GM18507 (cell line): ENCODE data around the gene TCHHL1.
"Not testable (repeated sequence)": the region's sequence is repeated elsewhere in the genome, so short reads cannot be mapped to it uniquely, and the experiment has no call there.

Experiments used
- DNase-seq: peaks from one replicate; pipeline ENCODE4 v3.0.0; 2011; ENCODE audit warnings: low read depth; ENCODE audit not compliant: insufficient read length; ENCODE audit errors: extremely low spot score
- FAIRE-seq: peaks from 2 replicates; lab custom pipeline; 2011; peaks lifted over from hg19 to GRCh38; lab: Jason Lieb, UNC

Gene TCHHL1

DNA sequence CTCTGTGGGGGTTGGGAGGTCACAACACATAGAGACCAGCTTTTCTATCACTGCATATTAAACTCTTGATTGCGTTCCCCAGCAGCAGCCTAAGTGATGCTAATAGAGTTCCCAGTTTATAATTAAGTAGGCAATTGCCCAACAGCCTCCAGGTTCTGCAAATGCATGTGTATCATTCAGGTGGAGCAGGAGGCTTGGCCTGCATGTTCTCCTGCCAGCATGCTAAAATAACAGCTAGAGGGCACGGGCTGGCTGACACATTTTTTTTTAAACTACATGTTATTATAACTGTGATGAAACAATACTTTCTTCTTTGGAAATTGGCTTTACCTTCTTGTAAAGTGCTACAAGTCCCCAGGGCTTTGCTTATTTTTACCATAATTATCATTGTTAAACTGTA is 16.0 kb upstream of the TCHHL1 start:
- DNase-seq = no peak
- FAIRE-seq = no peak

DNA sequence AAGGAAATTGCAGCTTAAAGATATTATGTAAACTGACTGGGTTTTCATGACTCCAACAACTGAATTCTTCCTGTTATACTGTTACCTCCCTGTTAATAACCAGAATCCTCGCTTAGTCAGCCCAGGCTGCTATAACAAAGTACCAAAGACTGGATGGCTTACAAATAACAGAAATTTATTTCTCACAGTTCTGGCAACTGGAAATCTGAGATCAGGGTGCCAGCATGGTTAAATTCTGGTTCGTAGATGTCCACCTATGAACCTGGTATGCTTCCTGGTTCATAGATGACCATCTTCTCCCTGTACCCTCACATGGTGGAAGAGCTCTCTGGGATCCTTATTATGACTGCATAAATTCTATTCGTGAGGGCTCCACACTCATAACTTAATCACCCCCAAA is 8.1 kb upstream of the TCHHL1 start:
- no peak for DNase-seq
- FAIRE-seq = no peak

DNA sequence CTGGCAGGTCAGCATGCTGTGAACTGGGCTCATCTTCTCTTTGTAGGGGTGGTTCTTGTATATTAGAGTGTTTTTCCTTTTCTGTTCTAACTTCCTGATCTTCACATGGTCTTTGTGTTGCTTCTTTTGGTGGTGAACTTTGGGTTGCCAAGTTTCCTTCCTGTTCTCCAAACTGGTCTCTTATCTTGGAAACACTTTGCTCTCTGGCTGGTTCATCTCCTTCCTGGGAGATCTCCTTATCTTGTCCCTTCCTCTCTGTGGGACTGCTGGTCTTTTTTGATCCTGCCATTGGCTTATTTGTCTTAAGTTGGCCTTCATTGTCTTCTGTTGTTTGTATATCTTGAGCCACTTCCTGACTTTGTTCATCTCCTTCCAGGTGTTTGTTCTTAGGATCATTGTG is 2.1 kb downstream of the TCHHL1 start:
- FAIRE-seq = no peak
- DNase-seq = no peak

DNA sequence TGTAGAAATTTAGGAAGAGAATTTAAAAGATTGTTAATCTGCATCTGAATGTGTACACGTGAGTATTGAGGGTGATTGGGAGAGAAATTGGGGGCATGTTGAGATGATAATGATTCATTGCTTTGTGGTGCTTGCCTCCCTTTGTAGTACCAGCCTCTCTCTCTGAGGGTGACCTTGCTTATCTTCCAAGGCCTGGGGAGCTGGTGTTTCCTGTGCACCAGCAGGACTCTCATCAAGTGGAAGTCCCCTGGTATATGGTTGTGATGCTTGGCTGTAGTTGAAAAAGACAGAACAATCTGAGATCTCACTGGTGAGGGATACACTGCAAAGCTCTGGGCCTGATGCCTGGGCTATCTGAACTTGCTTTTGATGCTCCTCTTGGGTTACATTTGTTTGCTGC is 4.0 kb downstream of the TCHHL1 start:
- DNase-seq (no peak), FAIRE-seq (no peak)

DNA sequence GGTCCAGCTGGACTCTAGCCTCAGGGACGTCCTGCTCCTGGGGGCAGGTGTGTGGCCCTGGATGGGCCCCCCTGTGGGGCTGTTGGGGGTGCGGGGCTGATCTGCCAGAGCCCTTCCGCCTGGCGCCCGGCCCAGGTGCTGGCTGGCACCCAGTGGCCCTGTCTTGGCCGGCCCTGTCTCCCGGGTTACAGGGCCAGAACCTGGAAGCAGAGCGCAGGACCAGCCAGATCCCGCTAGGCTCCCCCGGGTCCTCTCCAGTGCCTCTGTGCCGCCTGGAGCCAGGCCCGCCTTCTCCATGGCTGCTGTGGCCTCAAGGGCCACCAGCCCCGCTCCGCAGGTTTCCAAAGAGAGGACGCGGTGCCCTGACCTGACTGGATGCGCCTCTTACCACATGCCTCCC is 7.8 kb downstream of the TCHHL1 start:
- DNase-seq, FAIRE-seq: not testable (repeated sequence)

DNA sequence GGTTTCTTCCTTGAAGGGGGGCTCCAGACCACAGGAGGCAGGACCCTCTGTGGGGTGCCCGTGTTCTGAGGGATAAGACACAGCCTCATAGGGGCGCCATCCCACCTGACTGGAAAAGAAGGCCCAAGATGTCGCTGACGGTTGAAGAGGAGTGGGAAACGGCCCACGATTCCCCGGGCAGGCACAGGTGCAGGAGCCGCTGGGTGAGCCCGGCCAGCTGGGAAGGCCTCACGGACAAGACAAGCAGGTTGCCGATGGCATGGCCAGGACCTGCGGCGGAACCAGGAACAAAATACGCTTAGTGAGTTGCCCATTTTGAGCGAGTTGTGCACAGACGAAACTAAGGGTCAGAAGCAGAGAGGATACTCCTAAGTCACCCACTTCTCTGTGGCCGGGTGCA is 8.4 kb downstream of the TCHHL1 start:
- FAIRE-seq, DNase-seq: not testable (repeated sequence)

DNA sequence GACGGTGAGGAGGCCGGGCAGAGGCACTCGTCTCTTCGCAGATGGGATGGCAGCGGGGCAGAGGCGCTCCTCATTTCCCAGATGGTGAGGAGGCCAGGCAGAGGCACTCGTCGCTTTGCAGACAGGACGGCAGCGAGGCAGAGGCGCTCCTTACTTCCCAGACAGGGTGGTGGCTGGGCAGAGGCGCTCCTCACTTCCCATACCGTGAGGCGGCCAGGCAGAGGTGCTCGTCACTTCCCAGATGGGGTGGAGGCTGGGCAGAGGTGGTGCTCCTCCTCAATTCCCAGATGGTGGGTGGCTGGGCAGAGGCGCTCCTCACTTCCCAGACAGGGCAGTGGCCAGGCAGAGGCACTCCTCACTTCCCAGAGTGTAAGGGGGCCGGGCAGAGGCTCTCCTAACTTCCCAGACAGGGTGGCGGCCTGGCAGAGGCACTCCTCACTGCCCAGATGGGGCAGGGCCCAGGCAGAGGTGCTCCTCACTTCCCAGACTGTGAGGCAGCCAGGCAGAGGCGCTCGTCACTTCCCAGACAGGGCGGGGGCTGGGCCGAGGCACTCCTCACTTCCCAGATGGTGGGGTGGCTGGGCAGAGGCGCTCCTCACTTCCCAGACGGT is 9.9 kb downstream of the TCHHL1 start:
- FAIRE-seq (no peak), DNase-seq (no peak)

DNA sequence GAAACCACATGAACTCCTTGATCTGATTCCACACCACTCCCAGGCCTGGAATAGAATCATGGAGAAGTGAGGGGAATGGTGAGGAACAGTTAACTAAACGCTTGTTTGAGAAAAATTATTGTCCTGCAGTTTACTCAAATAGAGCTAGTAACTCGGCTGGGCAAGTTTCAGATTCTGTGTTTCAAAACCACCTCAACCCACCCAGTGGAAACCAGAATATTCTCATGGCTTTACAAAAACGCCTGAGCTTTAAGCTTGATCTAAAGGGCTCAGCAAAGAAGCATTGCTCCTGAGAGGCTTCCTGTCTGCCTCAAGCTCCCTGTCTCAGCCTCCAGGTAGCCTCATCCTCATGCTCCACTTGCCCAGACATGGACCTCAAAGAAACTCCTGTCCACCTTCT is 16.6 kb downstream of the TCHHL1 start:
- no peak for FAIRE-seq
- no peak for DNase-seq

DNA sequence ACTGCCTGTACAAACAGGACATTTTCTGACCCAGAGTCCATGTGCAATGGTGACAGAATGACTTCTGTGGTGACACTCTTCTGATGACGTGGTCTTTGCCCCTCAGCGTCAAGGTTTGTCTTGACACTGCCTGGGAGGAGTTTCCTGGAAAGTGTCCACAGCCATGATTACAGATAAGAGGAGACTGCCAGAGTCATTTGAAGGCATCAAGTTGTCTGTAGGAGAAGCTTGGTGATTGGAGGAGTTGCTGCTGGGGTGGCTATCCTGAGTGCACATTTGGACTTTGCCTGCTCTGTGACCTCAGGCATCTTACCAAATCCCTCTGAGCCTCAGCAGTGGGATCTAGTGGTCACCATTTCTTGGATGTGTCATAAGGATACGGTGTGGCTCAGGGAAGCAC is 17.7 kb downstream of the TCHHL1 start:
- no peak for FAIRE-seq
- DNase-seq = no peak

DNA sequence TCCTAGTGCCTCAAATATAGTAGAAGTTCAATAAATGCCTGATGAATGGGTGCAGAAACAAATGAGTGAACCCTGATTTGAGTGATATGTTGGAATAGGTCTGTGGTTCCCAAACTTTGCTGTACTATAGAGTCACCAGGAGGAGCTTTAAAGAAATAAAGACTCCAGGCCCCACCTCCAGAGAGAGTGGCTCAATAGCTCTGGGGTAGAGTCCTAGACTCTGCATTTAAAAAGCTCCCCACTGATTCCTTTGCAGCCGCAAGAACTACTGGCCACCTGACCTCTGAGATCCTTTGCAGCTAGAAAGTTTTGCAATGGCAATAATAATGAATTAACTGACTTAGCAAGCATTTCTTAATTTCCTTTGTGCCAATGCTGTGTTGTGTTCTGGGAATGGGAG is 20.9 kb downstream of the TCHHL1 start:
- FAIRE-seq = no peak
- no peak for DNase-seq

DNA sequence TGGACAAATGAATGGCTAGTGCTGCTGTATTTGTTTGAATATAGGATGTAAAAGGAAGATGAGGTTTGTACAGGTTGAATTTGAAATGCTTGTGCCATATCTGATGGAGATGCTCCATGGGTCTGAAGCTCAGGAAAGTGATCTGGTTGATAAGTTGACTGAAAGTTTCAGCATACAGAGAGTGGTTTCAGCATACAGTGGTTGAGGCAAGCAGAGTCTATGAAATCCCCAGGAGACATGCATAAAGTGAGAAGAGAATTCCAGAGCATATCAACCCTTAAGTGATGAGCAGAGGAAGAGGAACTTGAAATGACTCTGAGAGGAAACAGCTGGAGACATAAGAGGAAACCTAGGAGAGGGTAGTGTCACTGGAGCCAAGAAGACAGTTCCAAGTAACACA is 21.7 kb downstream of the TCHHL1 start:
- DNase-seq = no peak
- FAIRE-seq = no peak

DNA sequence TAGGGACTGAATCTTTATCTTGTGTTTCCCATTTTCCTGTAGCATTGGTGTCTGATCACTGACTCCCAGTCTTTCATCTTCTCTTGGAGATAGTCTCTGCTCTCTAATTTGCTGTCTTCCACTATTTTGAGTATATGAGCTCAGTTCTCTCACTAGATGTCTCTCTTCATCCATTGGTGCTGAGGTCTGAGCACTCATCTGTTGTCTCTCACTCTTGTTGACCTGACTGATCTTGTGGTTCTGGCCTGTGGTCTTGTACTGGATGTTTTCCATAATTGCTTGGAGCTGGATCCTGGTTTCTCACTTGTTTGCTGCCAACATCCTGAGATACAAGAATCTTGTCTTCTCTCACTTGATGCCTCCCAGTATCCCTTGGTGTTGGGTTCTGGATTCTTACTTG is 26.9 kb downstream of the TCHHL1 start:
- no peak for FAIRE-seq
- DNase-seq = no peak

DNA sequence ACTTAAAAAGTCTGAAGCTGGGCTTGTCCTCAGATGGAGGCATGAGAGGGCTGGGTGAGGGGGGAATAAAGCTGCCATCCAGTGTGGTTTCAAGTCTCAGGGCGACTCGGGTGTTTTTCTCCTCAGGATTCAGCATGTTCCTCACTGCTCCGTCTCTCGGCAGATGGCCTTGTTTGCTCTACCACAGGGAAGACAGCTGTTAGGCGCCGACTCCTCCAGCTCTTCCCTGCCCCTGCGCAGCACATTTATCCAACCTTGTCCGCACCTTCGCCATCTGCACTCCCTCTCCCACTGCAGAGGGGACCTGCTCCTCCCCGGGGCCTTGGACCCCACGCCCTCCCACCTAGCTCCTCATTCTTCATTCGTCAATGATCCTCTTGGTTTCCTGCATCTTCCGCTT is 35.5 kb downstream of the TCHHL1 start:
- DNase-seq (no peak), FAIRE-seq (no peak)

DNA sequence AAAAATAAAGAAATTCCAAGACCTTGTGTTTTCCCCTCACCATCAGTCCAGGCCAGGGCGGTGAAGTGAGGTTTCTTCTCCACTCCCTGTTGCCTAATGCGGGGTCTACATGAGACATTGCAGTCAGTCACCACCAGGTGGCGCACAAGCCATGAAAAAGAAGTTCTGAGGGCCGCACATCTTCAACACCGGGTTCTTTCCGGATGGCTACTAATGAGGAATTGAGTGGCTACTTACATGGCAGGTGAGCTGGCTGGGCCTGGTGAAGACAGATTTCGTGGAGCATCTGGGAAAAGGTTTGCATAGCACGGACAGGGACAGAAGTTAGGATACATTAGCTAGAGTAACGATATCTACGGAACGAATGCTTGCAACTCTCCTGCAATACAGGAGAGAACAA is 36.3 kb downstream of the TCHHL1 start:
- DNase-seq (peak; percentile 54), FAIRE-seq (peak; percentile 89)

DNA sequence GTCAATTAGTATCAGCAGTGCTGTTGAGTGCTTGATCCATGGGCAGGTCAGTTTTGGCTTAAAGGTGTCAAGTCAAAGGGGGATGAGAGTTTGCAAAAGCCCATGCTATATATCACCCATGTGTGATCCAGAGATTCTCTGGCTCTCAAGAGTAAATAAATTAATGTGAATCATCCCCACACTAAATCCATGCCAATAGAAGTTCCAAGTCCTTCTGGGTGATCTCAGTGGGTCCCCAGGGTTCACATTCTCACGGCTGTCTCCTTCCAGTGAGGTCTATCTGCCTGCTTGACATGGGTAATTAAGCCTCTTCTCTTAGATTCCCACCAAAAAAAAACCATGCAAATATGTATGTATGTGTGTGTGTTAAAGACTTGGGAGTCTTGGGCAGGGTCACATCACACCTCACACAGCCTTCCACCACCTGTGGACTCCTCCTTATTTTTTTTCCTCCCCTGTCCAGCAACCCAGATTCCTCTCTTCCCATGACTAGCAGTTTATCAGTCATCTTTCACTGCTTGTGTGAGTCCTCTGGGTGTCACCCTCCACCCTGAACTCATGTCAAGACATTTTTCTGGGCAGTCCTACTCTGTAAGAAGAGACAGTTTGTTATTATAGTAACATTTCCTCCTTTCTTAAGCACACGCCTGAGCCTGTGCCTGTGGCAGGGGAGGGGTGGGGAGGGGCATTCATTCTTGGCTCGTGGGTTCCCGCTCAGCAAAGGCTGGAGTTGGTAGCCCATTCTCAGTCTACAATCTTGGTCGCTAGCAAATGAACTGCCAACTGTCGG is 37.8 kb downstream of the TCHHL1 start:
- FAIRE-seq (no peak), DNase-seq (no peak)

DNA sequence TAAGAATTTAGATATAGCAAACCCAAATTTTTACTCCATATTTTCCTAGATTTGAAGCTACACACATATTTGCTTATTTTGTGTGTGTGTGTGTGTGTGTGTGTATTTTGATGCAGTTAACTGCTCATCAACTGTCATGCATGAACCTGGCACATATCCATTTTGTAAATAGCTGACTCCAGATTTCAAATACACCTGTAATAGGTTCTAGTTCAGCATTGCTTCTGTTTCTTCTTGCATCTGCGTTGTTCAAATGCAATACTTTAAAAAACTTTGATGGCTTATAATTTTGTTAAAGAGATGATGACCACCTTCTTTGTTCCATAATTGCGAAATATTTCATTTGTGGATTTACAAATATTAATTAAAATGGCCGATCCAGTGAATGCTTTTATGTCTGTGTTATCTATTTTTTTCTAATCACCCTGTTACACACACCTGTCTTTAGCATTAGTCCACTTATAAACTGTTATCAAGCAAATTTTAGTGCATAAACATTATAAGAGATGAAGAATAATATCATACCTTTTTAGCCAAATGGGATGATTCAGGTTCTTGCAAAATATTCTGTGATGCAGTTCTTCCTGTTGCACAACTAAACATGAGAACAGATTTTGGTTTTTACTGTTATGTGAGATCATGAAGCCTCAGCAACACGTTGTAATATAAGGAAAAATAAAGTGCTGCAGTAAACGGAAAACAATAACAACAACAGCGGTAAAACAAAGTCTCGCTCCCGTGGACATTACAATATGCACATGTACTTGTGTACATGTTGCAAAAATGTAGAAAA is 39.4 kb downstream of the TCHHL1 start:
- no peak for FAIRE-seq
- no peak for DNase-seq

DNA sequence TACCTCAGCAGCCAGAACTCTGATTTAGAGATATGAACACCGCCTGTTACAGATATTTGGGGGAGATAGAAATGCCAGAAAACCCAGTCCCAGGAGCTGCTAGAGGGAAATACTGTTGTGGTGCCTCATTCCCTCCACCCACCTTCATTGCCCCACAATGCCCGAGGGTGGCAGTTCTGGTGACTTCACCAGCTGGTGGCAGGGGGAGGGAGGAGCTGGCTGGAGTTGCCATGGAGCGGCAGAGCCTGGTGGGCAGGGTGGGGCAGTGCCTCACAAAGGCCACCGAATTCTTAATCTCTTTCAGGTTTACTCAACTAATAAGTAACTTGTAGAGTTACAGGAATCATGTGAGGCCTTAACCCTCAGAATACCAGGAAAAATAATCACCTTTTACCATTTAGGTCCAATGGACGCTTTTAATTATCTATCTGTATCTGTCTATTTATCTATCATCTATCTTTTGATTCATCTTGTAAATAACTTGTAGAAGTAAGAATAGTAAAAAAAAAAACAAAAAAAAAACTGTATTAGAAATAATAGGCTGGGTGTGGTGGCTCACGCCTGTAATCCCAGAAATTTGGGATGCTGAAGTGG is 40.4 kb downstream of the TCHHL1 start:
- no peak for FAIRE-seq
- DNase-seq = no peak

DNA sequence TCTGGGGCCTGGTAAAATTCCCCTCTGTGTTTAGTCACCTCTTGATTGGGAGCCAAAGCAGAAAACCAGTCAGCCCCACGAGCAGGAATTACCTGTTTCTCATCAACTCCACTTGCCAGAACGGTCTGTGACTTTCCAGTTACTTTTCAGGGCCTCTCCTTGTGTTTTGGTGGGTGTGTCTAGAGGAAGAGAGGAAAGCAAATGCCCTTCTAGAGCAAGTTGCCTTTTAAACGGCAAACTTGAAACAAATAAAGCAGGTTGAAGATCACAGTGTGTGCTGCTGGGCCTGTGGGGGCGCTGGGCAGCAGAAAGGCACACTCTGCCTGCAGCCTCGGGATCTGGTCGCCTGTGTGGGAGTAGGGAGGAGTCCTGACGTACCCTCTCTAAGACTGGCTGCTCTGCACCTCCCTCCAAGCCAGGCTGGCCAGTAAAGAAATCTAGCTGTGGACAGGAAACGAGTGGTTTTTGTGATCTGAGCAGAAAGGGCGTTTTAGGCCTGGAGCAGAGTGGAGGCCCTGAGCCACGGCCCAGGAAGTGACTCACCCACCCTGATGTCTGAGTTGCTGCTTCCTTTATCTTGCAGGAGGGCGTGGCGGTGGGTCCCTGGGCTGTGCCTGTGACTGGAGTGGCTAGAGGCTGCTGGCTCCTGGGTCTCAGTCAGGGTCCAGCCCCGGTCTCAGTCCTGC is 41.0 kb downstream of the TCHHL1 start:
- FAIRE-seq (peak; percentile 96), DNase-seq (peak; percentile 75)

DNA sequence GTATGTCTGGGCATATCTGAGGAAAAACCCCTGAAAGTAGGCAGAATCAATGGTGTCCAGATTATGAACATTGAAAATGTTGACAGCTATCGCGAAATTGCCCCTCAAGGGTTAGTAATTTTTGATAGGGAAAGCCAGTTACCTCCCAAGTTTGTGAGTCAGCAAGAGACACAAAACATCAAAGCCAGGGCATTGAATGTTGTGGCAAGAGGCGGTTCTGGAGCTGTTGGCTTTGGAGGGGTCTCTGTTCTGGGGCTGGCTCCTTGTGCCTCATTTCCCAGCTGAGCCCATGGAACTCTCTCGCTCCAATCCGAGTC is 41.5 kb downstream of the TCHHL1 start:
- no peak for DNase-seq
- no peak for FAIRE-seq

DNA sequence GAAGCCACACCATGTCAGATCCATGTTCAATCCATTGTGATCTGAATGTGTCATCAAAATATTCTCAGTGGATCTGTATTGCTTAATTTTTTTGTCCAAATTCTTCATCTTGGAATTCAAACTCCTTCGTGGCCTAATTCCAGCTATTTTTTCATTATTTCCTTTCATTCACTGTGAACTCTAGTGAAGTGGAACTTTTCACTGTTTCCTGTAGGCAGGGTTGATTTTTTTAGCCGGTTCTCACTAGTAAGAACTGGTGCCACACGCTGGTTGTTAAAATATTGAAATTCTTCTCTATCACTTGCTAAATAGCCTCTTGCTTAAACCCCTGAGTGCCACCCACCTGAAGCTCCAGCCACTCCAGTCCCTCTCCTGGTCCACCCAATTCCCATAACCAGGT is 44.5 kb downstream of the TCHHL1 start:
- no peak for DNase-seq
- no peak for FAIRE-seq
